Upper lobe of left lung (tissue), 4 donors: ENCODE data around the gene DPP10.

Source experiments
- CTCF ChIP-seq, 6 experiments: fragments of 450-650 bp in 4 of 6; fragments of 200-600 bp in 2 of 6; sonication (generic) in 2 of 6; IDR thresholded peaks; one replicate each; pipeline ENCODE4 v1.5.1; 2016 to 2019; ENCODE audit warnings: antibody characterized with exemption in 6 of 6
- POLR2A ChIP-seq, 4 donors: fragments of 450-650 bp; IDR thresholded peaks; one replicate each; pipeline ENCODE4 v1.5.1; 2016 to 2017; ENCODE audit warnings: antibody characterized with exemption in 4 of 4, mild to moderate bottlenecking in 2 of 4
- POLR2AphosphoS5 ChIP-seq, 2 donors: sonication (generic); formaldehyde crosslinking; IDR thresholded peaks; one replicate each; pipeline ENCODE4 v1.5.1; 2017; ENCODE audit warnings: antibody characterized with exemption in 2 of 2

- TF ChIP-seq CTCF (IDR thresholded peaks at IDR 0.05) (no peak), POLR2A (IDR thresholded peaks at IDR 0.05) (no peak), POLR2AphosphoS5 (IDR thresholded peaks at IDR 0.05) (no peak)
These were observed 310.7 kb downstream of the DPP10 start for GRCh38 chr2:114753145-114753544.
